ENCODE results near the gene MYO3B. TPM values are rescaled to one million over a fixed set of nuclear protein-coding genes. Genes with fewer than 3 reads are reported as not detected.

Gene MYO3B
- total RNA-seq, 1 donor from 2014 or later: 0.05 TPM

DNA sequence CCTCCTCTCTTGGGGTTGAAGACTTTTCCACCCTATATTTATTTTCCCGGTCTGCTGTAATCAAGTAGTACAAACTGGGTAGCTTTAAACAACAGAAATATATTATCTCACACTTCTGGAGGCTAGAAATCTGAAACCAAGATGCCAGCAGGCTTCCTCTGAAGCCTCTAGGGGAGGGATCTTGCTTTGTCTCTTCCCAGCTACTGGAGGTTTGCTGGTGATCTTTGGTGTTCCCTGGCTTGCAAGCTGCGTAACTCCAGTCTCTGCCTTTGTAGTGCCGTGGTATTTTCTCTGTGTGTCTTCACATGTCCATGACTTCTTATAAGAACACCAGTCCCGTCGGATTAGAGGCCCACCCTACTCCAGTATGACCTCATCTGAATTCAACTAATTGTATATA is 44.4 kb downstream of the MYO3B start:
- Histone ChIP-seq H3K9me3 (replicated peaks) (no peaks in the 10 kb centered on the region), H3K36me3 (no peaks in the 10 kb centered on the region), H3K27ac (replicated peaks) (no peak overlapping the region), H3K4me3 (no peak overlapping the region), H3K4me1 (no peaks in the 10 kb centered on the region), H3K27me3 (ENCODE audit: low read depth) (no peaks in the 10 kb centered on the region)
- DNase-seq: no peak
- TF ChIP-seq, protein P1, sequence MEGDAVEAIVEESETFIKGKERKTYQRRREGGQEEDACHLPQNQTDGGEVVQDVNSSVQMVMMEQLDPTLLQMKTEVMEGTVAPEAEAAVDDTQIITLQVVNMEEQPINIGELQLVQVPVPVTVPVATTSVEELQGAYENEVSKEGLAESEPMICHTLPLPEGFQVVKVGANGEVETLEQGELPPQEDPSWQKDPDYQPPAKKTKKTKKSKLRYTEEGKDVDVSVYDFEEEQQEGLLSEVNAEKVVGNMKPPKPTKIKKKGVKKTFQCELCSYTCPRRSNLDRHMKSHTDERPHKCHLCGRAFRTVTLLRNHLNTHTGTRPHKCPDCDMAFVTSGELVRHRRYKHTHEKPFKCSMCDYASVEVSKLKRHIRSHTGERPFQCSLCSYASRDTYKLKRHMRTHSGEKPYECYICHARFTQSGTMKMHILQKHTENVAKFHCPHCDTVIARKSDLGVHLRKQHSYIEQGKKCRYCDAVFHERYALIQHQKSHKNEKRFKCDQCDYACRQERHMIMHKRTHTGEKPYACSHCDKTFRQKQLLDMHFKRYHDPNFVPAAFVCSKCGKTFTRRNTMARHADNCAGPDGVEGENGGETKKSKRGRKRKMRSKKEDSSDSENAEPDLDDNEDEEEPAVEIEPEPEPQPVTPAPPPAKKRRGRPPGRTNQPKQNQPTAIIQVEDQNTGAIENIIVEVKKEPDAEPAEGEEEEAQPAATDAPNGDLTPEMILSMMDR (IDR thresholded peaks at IDR 0.05; ENCODE audit: borderline replicate concordance): no peak
- intact Hi-C loops (cut with micrococcal nuclease): no loop called here

DNA sequence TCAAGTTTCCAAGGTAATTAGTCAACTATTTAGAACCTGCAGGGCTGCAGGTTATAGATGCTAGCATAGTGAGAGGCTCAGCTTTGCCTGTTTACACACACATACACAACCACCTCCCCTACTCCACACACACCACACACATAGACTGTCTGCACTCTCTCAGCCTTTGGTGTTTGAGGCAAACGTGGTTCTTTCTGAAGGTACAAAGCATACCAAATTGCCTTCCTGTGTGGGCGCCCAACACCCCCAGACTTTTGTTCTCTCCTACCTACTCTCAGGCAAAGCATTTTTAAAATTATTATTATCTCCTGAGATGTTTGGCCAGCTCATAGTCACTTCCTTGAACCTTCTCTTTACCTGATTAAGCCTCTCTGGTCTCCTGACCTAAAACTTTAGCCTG is 44.9 kb downstream of the MYO3B start:
- Histone ChIP-seq H3K9me3 (replicated peaks) (no peaks in the 10 kb centered on the region), H3K4me3 (no peak overlapping the region), H3K27ac (replicated peaks) (no peak overlapping the region), H3K27me3 (ENCODE audit: low read depth) (no peaks in the 10 kb centered on the region), H3K4me1 (no peaks in the 10 kb centered on the region), H3K36me3 (no peaks in the 10 kb centered on the region)
- DNase-seq: no peak
- TF ChIP-seq, protein P1 (IDR thresholded peaks at IDR 0.05; ENCODE audit: borderline replicate concordance): no peak
- intact Hi-C loops (cut with micrococcal nuclease): no loop called here

DNA sequence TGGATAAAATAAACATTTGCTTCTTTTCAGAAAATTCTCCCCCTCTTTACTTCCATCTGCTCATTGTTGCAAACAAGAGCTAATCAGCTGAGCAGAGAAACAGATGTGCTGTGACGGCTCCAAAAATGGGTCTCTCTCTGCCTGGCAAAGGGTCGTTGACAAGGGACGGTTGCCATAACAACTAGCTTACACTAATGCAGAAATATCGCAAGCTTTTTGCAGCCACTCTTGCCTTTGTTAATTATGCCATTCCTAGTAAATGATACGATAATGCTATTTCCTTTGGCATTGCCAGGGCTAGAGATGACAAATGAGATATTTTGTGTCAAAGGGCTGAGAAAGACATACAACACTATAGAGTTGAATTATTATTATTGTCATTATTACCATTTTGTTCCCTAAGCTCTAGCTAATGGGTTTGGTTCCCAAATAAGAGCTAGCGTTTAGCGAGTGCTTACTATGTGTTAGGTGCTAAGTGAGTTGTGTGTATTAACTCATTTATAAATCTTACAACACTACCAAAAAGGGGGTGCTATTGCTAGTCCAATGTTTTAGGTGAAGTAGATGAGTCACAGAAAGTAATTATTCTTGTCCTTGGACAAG is 46.8 kb downstream of the MYO3B start:
- H3K4me3 ChIP-seq: no peak overlapping the region
- H3K27me3 ChIP-seq (ENCODE audit: low read depth): no peaks in the 10 kb centered on the region
- intact Hi-C loops (cut with micrococcal nuclease): no loop called here
- H3K27ac ChIP-seq (replicated peaks): no peak overlapping the region
- no peak for DNase-seq
- peaks cover 8% of the 10 kb centered on the region for H3K4me1 ChIP-seq
- H3K36me3 ChIP-seq: no peaks in the 10 kb centered on the region
- TF ChIP-seq, protein P1 (IDR thresholded peaks at IDR 0.05; ENCODE audit: borderline replicate concordance): no peak
- no peaks in the 10 kb centered on the region for H3K9me3 ChIP-seq (replicated peaks)

DNA sequence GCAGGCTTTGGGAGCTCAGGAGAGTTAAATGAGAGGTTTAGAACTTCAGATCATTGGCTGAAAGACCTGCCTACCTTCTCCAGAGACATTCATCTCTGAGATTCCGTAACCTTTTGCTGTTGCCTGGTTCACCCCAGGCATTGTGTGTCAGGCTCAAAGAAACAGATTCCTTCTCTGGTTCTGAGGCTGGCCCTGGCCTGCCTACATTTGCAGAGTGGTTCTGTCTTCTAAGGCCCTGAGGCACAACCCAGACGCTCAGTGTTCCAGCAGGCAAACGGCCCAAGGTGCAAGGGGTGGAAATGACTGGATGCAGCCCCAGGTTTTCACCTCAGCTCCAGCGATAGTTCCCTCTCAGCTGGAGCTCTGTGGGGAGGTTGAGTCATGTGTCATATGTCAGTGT is 48.3 kb downstream of the MYO3B start:
- DNase-seq: no peak
- H3K36me3 ChIP-seq: no peaks in the 10 kb centered on the region
- TF ChIP-seq, protein P1 (IDR thresholded peaks at IDR 0.05; ENCODE audit: borderline replicate concordance): no peak
- no peaks in the 10 kb centered on the region for H3K9me3 ChIP-seq (replicated peaks)
- H3K4me1 ChIP-seq: peaks cover 10% of the 10 kb centered on the region
- no peaks in the 10 kb centered on the region for H3K27me3 ChIP-seq (ENCODE audit: low read depth)
- intact Hi-C loops (cut with micrococcal nuclease): no loop called here
- no peak overlapping the region for H3K4me3 ChIP-seq
- H3K27ac ChIP-seq (replicated peaks): no peak overlapping the region

DNA sequence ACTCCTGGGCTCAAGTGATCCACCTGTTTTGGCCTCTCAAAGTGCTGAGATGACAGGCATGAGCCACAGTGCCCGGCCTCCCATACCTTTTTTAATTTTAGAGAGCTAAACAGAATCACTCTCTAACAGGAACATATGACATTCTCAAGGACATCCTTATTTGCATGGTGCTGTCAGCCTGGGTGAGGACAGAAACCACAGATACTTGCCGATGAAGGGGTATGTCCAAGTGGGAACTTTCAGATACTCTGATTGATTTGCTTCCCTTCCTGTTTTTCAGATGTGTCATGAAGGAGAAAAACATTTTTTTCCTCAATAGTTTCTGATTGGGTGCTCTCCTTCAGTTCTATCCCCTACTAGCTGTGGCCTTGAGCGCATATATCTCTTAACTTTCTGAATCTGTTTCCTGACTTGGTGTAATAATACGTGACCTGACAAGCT is 49.6 kb downstream of the MYO3B start:
- no peak overlapping the region for H3K27ac ChIP-seq (replicated peaks)
- TF ChIP-seq, protein P1 (IDR thresholded peaks at IDR 0.05; ENCODE audit: borderline replicate concordance): no peak
- H3K4me1 ChIP-seq: peaks cover 10% of the 10 kb centered on the region
- H3K4me3 ChIP-seq: no peak overlapping the region
- DNase-seq: no peak
- H3K27me3 ChIP-seq (ENCODE audit: low read depth): no peaks in the 10 kb centered on the region
- H3K9me3 ChIP-seq (replicated peaks): no peaks in the 10 kb centered on the region
- intact Hi-C loops (cut with micrococcal nuclease): no loop called here
- no peaks in the 10 kb centered on the region for H3K36me3 ChIP-seq
